ENCODE measurements around the gene SRPK2.

DNA sequence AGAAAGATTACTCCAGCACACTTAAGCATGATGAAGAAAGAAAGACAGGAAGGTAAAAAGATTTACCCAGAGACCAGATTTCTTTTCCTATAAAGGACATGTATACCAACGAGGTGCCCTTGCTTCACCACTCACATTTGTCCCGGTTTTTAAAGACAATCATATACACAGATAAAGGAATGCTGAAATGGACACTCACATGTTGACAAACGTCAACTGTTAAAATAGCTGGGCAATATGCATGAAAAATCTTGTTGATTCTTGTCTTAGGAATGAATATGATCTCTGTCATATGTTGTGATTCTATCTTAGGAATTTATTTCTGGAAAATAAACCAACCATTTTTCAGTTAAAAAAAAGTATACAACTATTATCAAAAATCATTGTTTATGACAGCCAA, 158.2 kb downstream of the SRPK2 start:
- TF ChIP-seq EZH2 (IDR thresholded peaks at IDR 0.05; ENCODE audit: borderline replicate concordance, low read depth, low read length, poor library complexity, severe bottlenecking), result no peak
- TF ChIP-seq, protein P1, sequence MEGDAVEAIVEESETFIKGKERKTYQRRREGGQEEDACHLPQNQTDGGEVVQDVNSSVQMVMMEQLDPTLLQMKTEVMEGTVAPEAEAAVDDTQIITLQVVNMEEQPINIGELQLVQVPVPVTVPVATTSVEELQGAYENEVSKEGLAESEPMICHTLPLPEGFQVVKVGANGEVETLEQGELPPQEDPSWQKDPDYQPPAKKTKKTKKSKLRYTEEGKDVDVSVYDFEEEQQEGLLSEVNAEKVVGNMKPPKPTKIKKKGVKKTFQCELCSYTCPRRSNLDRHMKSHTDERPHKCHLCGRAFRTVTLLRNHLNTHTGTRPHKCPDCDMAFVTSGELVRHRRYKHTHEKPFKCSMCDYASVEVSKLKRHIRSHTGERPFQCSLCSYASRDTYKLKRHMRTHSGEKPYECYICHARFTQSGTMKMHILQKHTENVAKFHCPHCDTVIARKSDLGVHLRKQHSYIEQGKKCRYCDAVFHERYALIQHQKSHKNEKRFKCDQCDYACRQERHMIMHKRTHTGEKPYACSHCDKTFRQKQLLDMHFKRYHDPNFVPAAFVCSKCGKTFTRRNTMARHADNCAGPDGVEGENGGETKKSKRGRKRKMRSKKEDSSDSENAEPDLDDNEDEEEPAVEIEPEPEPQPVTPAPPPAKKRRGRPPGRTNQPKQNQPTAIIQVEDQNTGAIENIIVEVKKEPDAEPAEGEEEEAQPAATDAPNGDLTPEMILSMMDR (conservative IDR thresholded peaks at IDR 0.05; ENCODE audit: low read depth, low read length), result no peak
